HG03460 (cell line): ENCODE measurements around the gene GNL3.
A peak's percentile ranks its signal among the peaks of the same experiment; 100 is the strongest.
"Not testable (repeated sequence)": the region's sequence is repeated elsewhere in the genome, so short reads cannot be mapped to it uniquely, and the experiment has no call there.

ENCODE experiments used
- ATAC-seq: cut with Tn5 transposase; IDR thresholded peaks from one replicate; pipeline ENCODE4 v1.9.1; 2021; ENCODE audit not compliant: unreplicated experiment

Gene GNL3, protein sequence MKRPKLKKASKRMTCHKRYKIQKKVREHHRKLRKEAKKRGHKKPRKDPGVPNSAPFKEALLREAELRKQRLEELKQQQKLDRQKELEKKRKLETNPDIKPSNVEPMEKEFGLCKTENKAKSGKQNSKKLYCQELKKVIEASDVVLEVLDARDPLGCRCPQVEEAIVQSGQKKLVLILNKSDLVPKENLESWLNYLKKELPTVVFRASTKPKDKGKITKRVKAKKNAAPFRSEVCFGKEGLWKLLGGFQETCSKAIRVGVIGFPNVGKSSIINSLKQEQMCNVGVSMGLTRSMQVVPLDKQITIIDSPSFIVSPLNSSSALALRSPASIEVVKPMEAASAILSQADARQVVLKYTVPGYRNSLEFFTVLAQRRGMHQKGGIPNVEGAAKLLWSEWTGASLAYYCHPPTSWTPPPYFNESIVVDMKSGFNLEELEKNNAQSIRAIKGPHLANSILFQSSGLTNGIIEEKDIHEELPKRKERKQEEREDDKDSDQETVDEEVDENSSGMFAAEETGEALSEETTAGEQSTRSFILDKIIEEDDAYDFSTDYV

DNA sequence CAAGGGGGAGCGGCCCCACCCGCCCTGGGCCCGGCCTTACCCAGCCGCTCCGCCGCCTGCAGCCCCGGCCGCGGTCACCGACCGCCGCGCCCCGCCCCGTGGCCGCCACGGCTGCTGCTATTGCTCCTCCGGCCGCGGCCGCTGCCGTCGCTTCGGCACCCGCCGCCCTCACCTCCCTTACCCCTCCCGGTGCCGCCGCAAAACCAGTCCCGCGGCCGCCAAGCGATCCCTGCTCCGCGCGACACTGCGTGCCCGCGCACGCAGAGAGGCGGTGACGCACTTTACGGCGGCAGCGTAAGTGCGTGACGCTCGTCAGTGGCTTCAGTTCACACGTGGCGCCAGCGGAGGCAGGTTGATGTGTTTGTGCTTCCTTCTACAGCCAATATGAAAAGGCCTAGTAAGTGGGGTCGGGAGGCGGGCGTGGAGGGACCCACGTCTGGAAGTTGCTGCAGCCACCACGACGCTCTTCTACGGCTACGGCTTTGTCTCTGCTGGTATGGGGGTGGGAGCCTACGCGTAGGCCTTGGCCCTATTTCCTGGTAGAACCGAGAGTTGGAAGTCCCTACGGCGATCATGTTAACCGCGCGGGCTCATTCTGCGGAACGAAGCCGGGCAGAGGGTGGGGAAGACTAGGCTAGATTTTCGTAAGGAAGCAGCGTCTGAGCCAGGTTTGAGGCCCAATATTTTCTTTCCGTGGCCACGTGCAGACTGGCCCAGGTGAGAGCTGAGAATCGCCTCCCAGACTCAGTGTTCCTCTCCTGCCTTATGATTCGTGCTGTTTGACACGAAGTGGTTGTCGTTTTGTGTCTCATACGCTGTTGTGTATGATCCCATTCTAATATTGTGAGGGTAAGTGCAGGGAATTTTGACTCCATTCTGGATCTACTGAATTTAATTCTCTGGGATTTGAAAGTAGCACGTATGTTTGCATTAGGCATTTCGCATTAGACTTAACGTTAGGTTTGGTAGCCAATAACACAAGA is at the start of gene GNL3, which contains the start of gene PBRM1:
Gene GNL3, plus strand, starts transcription at position 324 of the 983 bp plus-strand sequence. Its CDS starts 61 bp downstream, at position 385.
Gene PBRM1, minus strand, starts transcription at position 205 of the 983 bp plus-strand sequence.
- peak; percentile 66 for ATAC-seq

DNA sequence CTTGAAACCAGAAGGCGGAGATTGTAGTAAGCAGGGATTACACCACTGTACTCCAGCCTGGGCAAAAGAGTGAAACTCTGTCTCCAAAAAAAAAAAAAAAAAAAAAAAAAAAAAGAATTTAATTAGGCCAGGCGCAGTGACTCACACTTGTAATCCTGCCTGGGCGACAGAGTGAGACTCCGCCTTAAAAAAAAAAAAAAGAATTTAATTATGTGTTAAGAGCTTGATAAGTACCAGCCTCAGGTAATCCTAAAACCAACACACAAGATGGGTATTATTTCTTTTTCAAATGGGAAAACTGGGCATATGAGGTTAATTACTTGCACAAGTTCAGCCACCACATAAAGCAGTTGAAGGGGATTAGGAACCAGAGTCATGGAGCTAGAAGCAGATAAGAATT is 49.2 kb upstream of the GNL3 start:
- no peak for ATAC-seq

DNA sequence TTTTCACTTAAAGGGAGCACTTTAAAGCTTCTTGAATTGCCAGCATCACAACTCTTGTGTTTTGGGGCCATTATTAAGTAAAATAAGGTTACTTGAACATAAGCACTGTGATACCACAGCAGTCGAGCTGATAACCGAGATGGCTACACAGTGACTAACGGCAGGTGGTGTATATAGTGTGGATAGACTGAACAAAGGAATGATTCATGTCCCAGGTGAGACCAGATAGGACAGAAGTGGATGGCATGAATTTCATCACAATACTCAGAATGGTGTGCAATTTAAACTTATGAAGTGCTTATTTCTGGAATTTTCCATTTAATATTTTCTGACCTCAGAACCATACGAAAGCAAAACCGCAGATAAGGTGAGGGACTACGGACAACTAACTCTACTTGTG is 40.3 kb upstream of the GNL3 start:
- no peak for ATAC-seq

DNA sequence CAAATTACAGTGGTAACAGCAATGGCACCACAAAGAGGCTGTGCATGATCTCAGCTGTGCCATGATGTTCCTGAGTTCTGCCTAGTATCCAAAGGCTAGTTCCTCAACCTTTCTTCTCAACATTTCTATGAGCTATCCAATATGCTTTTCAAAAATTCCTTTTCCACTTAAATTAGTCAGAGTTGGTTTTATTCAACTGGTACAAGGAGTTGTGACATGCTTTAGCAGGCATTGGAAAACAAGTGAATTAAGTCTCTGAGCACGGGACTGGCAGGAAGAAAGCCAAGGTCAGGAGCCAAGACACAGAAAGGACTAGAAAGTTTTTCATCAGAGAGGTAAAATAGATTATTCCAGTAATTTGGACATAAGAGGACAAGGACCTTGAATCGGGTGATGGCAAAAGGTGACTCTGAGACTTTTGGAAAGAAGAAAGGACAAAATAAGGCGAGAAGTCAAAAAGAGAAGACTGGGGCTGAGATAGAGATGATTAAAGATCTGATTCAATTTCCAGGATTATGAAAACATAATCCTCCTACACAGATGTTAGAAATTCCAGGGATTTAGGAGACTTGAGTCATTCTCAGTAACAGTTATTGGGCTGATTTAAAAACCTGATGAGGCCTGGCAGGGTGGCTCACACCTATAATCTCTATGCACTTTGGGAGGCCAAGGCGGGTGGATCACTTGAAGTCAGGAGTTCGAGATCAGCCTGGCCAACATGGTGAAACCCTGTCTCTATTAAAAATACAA is 36.2 kb upstream of the GNL3 start:
- ATAC-seq = no peak

DNA sequence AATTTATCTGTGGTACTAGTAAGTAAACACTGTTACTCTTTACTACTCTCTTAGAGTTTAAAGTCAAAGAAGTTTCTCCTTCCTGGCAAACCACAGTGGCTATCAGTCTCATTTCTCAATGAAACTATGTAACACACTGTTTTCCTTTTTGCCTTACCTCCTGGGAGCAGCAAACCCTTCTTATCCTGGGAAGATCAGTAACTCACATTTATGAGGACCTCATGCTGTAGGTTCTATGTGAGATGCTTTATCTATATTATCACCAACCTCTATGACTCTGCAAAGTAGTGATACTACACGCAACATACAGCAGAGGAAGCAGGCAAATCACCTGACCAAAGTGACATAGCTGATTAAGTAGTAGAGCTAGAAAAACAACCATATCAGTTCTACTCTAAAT is 35.4 kb upstream of the GNL3 start:
- ATAC-seq = no peak

DNA sequence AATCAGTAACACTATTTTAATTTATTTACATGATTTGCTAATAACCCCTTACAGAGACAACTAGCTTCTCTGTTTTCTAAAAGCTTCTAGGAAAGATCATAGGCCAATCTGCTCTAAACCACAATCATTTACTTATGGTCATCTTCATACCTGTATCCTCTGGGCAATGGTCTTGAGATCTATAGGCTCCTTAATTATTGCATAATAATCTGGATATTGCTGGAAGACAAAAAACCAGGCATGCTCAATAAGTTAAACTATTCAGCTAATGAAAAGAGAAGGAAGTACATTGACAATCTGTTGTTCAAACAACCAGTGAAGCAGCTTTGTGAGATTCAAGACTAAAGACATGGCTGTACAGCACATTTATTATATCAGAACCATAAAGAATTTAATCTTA is 34.2 kb upstream of the GNL3 start:
- ATAC-seq = no peak

DNA sequence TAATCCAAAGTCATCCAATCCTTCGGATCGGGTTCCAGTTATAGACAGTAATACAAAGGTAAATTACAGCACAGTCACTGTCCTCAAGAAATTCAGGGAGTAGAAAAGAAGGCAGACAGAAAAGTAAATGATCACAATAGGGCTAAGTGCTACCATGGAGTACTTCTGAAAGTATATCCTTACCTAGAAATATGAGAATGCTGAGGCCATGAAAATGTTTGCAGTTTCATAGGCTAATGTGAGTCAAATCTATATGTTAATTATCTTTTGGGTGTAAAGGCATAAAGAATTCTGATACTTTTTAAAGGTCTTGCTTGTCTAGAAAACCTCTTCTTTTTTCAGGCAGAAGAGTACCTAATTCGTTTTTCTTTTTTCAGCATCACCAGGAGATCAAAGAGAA is 29.9 kb upstream of the GNL3 start:
- no peak for ATAC-seq

DNA sequence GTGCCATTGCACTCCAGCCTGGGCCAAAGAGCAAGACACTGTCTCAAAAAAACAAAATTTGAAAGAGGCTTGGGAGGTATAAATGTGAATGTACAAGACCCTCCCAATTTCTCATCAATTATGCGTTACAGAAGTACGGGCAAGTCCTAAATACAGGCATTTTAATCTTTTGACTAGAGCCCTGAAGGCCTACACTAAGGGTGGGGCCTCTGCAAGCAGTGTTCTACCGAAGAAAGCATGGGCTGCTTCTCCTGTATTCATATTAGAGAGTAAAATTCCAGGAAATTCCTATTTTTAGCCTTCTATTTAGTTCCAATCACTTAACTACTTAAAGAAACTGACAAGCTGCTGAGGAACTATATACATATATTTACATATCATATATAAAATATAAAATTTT is 25.8 kb upstream of the GNL3 start:
- ATAC-seq = no peak

DNA sequence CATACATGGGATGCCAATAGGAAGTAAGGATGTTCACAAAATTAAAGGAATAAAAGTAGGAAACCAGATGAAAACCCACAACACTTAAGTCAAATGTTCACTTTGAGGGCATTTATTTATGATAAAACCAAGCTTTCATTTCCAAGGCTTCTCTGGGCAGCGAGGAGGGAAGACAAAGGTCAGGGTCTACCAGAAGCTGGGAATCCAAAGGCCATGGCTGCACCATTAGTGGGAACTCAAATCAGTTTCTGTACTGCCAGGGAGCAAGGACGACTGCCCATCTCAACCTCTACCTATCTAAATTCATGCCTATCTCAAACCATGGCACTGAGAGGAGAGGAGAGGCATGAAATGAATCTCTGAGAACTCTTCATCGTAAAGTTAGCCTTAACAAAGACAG is 22.7 kb upstream of the GNL3 start:
- ATAC-seq = no peak

DNA sequence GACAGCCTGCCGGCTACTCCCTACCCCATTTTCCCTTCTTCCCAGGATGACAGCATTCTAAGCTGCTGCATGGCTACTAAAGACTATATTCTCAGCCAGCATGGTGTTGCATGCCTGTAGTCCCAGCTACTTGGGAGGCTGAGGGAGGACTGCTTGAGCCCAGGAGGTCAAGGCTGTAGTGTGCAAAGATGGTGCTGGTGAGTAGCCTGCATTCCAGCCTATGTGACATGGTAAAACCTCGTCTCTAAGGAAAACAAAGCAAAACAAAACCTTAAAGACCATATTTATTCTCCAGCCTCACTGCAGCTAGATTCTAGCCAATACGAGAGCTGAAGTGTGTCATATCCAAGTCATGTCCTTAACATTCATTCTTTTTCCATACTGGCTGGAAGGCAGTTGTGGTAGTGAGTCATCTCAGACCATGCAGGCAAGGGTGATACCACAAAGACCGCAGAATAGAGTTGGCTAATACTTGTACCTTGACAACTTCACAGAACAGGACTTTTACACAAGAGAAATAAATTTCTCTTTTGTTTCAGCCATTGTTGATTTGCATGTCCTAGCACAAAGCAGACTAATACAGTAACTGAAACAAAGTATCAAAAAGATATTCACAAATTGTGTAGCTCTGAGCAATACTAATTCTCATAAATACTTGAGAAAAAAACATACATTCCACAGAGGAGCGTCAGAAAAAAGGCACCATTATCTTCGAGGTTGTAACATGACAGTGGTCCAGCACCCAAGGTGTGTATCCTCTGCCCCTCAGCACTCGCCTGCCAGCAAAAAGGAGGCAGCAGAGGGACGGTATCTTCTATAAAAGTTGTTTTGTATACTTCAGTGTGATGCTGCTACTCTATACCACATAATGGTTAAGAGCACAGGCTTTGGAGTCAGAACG is 15.0 kb upstream of the GNL3 start:
- ATAC-seq = peak; percentile 77

DNA sequence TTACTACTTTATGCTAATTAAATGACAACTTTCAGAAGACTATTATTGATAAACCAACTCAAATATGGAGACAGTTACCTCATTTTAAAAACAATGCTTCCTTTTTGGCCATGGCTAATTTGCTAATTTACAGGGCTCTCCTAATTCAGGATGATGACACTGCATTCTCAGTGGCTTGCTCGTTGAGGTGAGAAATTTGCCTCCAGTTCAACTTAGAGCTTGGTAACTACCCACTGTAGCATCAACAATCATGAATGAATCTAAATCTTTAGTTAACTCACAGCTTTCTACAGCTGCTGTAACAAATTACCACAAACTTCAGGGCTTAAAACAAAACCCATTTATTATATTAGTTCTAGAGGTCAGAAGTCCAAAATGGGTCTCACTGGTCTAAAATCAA is 14.2 kb upstream of the GNL3 start:
- ATAC-seq = no peak

DNA sequence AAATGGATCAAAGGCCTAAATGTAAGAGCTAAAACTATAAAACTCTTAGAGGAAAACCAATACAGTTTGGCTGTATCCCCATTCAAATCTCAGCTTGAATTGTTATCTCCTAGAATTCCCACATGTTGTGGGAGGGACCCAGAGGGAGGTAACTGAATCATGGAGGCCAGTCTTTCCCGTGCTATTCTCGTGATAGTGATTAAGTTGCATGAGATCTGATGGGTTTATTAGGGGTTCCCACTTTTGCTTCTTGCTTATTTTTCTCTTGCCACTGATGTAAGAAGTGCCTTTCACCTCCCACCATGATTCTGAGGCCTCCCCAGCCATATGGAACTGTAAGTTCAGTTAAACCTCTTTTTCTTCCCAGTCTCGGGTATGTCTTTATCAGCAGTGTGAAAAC is 9.6 kb upstream of the GNL3 start:
- not testable (repeated sequence) for ATAC-seq

DNA sequence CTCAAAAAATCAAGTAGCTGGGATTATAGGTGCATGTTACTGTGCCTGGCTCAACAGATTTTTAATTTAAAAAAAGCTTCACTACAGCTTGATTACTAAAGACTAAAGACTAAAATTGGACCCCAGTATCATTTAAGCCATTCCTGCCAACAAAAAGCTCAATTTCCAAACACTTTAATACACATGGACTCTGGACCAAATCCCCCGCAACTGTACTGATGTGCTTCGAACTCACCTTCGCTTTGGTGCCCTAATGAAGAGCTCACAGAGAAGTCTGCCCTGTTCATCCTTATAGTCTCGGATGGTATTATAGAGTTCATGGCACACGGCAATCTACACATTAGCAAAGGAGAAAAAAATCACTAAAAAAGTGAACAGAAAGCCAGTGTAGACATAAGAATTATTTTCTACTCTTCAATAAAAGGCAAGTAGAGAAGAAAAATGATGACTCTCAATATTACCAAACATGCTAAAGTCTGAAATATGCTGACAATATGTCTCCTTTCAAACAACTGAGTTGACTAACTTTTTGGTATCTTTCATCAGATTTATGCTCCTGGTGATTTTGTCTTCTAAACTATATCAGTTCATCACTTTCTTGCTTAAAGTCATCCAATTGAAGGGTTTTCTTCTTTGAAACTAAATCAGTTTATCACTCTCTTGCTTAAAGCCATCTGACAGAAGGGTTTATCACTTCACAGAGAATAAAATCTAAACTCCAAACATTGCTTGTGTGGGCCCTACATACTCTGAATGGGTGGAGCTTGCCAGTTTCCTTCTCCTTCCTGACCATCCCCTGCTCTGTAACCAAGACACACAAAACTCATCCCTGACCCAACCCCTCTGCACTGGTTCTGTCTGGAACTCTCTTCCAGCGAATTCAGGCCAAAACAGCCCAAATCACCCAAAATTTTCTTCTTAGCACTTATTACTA is 7.3 kb upstream of the GNL3 start:
- no peak for ATAC-seq

DNA sequence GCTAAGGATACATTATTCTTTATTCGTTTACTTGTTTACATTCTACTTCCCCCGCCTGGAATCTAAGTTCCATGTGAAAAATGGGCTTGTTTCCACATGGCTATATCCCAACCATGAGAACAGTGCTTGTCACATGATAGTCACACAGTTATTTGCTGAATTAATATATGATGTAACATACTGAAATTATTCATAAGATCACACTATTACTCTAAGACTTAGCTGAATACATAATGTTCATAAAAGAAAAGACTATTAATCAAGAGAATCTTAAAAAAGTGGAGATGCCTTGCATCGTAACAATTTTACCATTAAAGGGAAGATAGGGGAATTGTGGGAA is 6.7 kb upstream of the GNL3 start:
- no peak for ATAC-seq

DNA sequence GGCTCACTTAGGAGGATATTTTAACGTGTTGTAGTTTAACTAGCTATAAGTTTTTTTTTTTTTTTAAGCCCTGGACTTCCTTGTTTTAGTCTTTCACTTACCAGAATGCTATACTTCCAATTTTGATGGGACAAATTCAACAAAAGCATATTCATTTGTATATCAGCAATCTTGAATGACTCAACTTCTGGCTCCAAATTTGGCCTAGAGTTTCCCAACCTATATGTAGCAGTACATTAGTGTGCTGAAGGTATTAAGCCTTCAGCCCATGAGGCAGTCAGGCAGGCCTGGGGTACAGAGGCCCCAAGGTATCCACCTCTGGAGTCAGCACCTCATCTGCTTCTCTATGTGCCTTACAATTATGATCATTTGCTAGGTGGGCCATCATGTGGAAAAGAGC is 6.0 kb upstream of the GNL3 start:
- ATAC-seq = no peak

DNA sequence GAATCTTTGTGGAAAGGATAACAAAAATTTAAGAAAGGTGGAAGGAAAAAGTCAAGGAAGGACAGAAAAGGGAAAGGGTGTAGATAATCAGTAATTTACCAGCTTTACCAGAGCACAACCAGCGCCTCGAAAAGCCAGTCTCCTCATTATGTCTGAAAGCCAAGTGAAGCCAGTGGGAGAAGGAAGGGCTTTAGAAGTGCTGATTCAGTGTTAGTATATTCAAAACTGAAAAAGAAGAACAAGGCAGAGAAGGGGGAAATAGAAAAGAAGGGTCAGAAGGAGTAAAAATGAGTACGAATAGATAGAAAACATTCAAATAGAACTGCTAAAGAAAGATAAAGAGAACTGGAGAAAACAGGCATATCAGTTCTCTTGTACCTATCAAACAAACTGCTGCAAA is 4.2 kb upstream of the GNL3 start:
- no peak for ATAC-seq

DNA sequence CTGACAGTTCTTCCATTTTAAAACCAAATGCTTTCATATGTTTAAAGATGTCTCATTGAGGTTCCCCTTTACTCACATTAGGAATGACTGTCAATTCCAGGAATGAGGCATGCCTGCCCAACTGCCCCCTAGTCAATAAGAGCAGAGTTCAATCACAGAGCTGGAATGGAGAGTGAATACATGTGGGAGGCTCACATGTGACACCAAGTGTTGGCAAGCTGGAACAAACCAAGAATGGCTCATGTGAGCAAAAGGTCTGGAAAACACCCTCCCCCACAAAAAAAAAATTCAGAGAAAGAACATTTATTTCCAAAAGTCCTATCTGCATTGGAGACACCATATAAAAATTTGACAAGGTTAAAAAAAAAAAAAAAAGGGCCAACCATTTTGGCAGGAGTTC is 3.8 kb upstream of the GNL3 start:
- no peak for ATAC-seq

DNA sequence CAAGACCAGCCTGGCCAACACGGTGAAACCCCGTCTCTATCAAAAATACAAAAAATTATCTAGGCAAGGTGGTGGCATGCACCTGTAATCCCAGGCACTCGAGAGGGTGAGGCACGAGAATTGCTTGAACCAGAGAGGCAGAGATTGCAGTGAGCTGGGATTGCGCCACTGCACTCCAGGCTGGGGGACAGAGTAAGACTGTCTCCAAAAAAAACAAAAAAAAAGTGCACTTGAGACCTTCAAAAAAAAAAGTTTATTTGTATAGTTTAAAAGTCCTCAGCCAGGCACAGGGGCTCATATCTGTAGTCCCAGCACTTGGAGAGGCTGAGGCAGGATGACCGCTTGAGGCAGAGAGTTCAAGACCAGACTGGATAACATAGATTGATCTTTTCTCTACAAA is 2.2 kb upstream of the GNL3 start:
- ATAC-seq = no peak

DNA sequence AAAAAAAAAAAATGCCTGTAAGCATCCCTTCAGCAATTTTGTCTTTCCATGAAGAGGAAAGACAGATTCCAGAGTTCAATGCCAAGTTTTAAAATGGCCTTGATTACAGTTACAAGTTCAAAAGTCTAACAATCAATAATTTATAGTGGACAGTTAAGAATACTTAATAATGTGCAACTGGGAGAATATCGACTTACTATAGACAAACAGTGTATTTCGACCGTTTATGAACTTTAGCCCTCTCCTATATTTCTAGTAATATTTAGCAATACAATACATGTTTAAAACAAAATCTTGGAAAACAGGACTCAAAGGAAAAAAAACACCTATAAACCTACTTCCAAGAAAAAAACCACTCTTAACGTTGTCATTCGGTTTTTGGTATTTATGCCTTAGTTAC is 1.6 kb upstream of the GNL3 start:
- no peak for ATAC-seq
